Caco-2 (cell line): ENCODE data around the gene BABAM2. TPM values are rescaled to one million over a fixed set of nuclear protein-coding genes. Genes with fewer than 3 reads are reported as not detected.
A peak's percentile ranks its signal among the peaks of the same experiment; 100 is the strongest.

ENCODE experiments used
- BruUV-seq: library from RNA; stranded (reverse); fragments of 400-500 nt; replicated peaks from 2 replicates; lab custom pipeline; 2021; lab: Mats Ljungman, UMichigan
- CTCF ChIA-PET: fragments of 300-600 bp; sonication (Branson Sonifier 250); formaldehyde crosslinking; loops from one replicate; lab custom pipeline; 2022; ENCODE audit warnings: antibody characterized with exemption; lab: Charles Lee
- POLR2A ChIA-PET: fragments of 300-600 bp; sonication (Branson Sonifier 250); formaldehyde crosslinking; loops from one replicate; lab custom pipeline; 2022; ENCODE audit warnings: antibody characterized with exemption; lab: Charles Lee
- DNase-seq, 2 experiments: peaks; one replicate each; pipeline versions ENCODE4 v3.0.0 to v3.0.0-alpha.2; 2020 to 2022
- H3K27me3 ChIP-seq: replicated peaks from 2 replicates; pipeline ENCODE4 v1.6.0; 2011; ENCODE audit warnings: low read length; ENCODE audit not compliant: control insufficient read depth, insufficient read depth
- H3K36me3 ChIP-seq: 2 replicates; pipeline ENCODE4 v1.5.1; 2011; ENCODE audit warnings: low read length; ENCODE audit not compliant: control insufficient read depth, insufficient read depth
- H3K4me1 ChIP-seq: fragments of 250-450 bp; sonication (Bioruptor Pico); 2 replicates; pipeline ENCODE4 v1.5.1; 2020; ENCODE audit warnings: mild to moderate bottlenecking
- H3K4me3 ChIP-seq: 2 replicates; pipeline ENCODE4 v1.5.1; 2011; ENCODE audit warnings: low read depth, mild to moderate bottlenecking, control low read depth, low read length
- H3K9me3 ChIP-seq: fragments of 250-450 bp; sonication (Bioruptor Pico); 2 replicates; pipeline ENCODE4 v1.5.1; 2020; ENCODE audit warnings: mild to moderate bottlenecking, moderate library complexity
- H3K27ac Mint-ChIP-seq: one replicate; pipeline ENCODE4 v1.8.0; 2022; ENCODE audit warnings: mixed read lengths; ENCODE audit not compliant: unreplicated experiment
- H3K27me3 Mint-ChIP-seq: one replicate; pipeline ENCODE4 v1.8.0; 2022; ENCODE audit warnings: mixed read lengths; ENCODE audit not compliant: insufficient read depth, unreplicated experiment
- H3K36me3 Mint-ChIP-seq: one replicate; pipeline ENCODE4 v1.8.0; 2022; ENCODE audit warnings: mild to moderate bottlenecking, mixed read lengths; ENCODE audit not compliant: insufficient read depth, unreplicated experiment
- H3K4me1 Mint-ChIP-seq: one replicate; pipeline ENCODE4 v1.8.0; 2022; ENCODE audit warnings: low read depth, mixed read lengths; ENCODE audit not compliant: unreplicated experiment
- H3K4me3 Mint-ChIP-seq: one replicate; pipeline ENCODE4 v1.8.0; 2022; ENCODE audit warnings: mild to moderate bottlenecking, moderate library complexity, mixed read lengths; ENCODE audit not compliant: unreplicated experiment
- H3K9me3 Mint-ChIP-seq: one replicate; pipeline ENCODE4 v1.8.0; 2022; ENCODE audit warnings: mixed read lengths; ENCODE audit not compliant: unreplicated experiment
- CTCF ChIP-seq, 2 experiments: fragments of 200-600 bp in 1 of 2; IDR thresholded peaks; 1 replicate in 1 of 2; 2 replicates in 1 of 2; pipeline versions ENCODE4 v1.5.1 to v1.8.0; 2011 to 2022; ENCODE audit warnings: antibody characterized with exemption in 1 of 2, control low read depth in 1 of 2, inconsistent platforms in 1 of 2, low read depth in 1 of 2, low read length in 1 of 2, mild to moderate bottlenecking in 1 of 2, moderate library complexity in 1 of 2; ENCODE audit not compliant: insufficient read depth in 1 of 2, severe bottlenecking in 1 of 2, unreplicated experiment in 1 of 2
- intact Hi-C: fragments of 100-400 bp; cut with micrococcal nuclease; formaldehyde crosslinking; loops from one replicate; pipeline ENCODE4 v1.10.0; 2022; ENCODE audit not compliant: unreplicated experiment
- total RNA-seq: library from RNA; stranded (reverse); gene quantifications from 2 replicates; pipeline ENCODE4 v1.2.3, GENCODE V29; 2022

BABAM2 gene
- total RNA-seq, 1 experiment from 2014 or later, result 57.3 TPM

- POLR2A ChIA-PET, result interaction anchor here (0.6 kb wide), 1 partner anchor 373 kb away, joined by 3 read pairs; no protein-coding TSS in a partner anchor
- BruUV-seq, result no TSS peak
- no peaks in the 10 kb centered on the region for H3K27me3 ChIP-seq
- H3K36me3 ChIP-seq, result no peaks in the 10 kb centered on the region
- H3K4me1 ChIP-seq, result peaks cover 19% of the 10 kb centered on the region
- Mint-ChIP-seq H3K36me3 (no peaks in the 10 kb centered on the region), H3K4me1 (peaks cover 7% of the 10 kb centered on the region), H3K27ac (peak overlapping the region; percentile 54), H3K9me3 (no peaks in the 10 kb centered on the region), H3K4me3 (no peak overlapping the region), H3K27me3 (no peaks in the 10 kb centered on the region)
- H3K9me3 ChIP-seq, result no peaks in the 10 kb centered on the region
- no peak for DNase-seq
- no peak for TF ChIP-seq CTCF (IDR thresholded peaks at IDR 0.05; ENCODE audit: insufficient read depth in 1 of 2, low read depth in 1 of 2, low read length in 1 of 2, severe bottlenecking in 1 of 2, unreplicated experiment in 1 of 2)
- CTCF ChIA-PET, result no interaction called here
- H3K4me3 ChIP-seq, result no peak overlapping the region
- intact Hi-C loops, result loop anchor here (1.0 to 10.0 kb wide), 5 partner anchors 50 to 363 kb away; partner anchors contain the start of gene FOSL2
Observed at GRCh38 chr2:28067602-28068001, 177.1 kb downstream of the BABAM2 start.

- no peaks in the 10 kb centered on the region for H3K27me3 Mint-ChIP-seq
- H3K4me3 ChIP-seq, result no peak overlapping the region
- ChIA-PET CTCF (no interaction called here), POLR2A (interaction anchor here (0.6 kb wide), 1 partner anchor 372 kb away, joined by 3 read pairs; no protein-coding TSS in a partner anchor)
- H3K27me3 ChIP-seq, result no peaks in the 10 kb centered on the region
- H3K36me3 ChIP-seq, result no peaks in the 10 kb centered on the region
- H3K9me3 Mint-ChIP-seq, result no peaks in the 10 kb centered on the region
- H3K36me3 Mint-ChIP-seq, result no peaks in the 10 kb centered on the region
- peak in 1 of 2 experiments; percentile 37 for DNase-seq
- no peak overlapping the region for H3K27ac Mint-ChIP-seq
- H3K4me1 Mint-ChIP-seq, result peaks cover 7% of the 10 kb centered on the region
- no peaks in the 10 kb centered on the region for H3K9me3 ChIP-seq
- peaks cover 19% of the 10 kb centered on the region for H3K4me1 ChIP-seq
- H3K4me3 Mint-ChIP-seq, result no peak overlapping the region
- BruUV-seq, result no TSS peak
- intact Hi-C loops, result loop anchor here (1.0 to 10.0 kb wide), 5 partner anchors 49 to 363 kb away; partner anchors contain the start of gene FOSL2
- no peak for TF ChIP-seq CTCF (IDR thresholded peaks at IDR 0.05; ENCODE audit: insufficient read depth in 1 of 2, low read depth in 1 of 2, low read length in 1 of 2, severe bottlenecking in 1 of 2, unreplicated experiment in 1 of 2)
Observed at GRCh38 chr2:28068088-28068487, 177.6 kb downstream of the BABAM2 start.

GRCh38 chr2:28068527-28068926 is 178.0 kb downstream of the BABAM2 start:
- H3K36me3 ChIP-seq, result no peaks in the 10 kb centered on the region
- POLR2A ChIA-PET, result interaction anchor here (0.6 kb wide), 1 partner anchor 372 kb away, joined by 3 read pairs; no protein-coding TSS in a partner anchor
- intact Hi-C loops, result loop anchor here (1.0 to 10.0 kb wide), 5 partner anchors 49 to 364 kb away; partner anchors contain the start of gene FOSL2
- no peak overlapping the region for H3K4me3 ChIP-seq
- H3K4me1 ChIP-seq, result peaks cover 19% of the 10 kb centered on the region
- H3K27ac Mint-ChIP-seq, result no peak overlapping the region
- no peaks in the 10 kb centered on the region for H3K27me3 Mint-ChIP-seq
- H3K36me3 Mint-ChIP-seq, result no peaks in the 10 kb centered on the region
- DNase-seq, result no peak
- CTCF ChIA-PET, result no interaction called here
- no peaks in the 10 kb centered on the region for H3K27me3 ChIP-seq
- BruUV-seq, result no TSS peak
- H3K9me3 Mint-ChIP-seq, result no peaks in the 10 kb centered on the region
- H3K9me3 ChIP-seq, result no peaks in the 10 kb centered on the region
- TF ChIP-seq CTCF (IDR thresholded peaks at IDR 0.05; ENCODE audit: insufficient read depth in 1 of 2, low read depth in 1 of 2, low read length in 1 of 2, severe bottlenecking in 1 of 2, unreplicated experiment in 1 of 2), result no peak
- H3K4me1 Mint-ChIP-seq, result peaks cover 7% of the 10 kb centered on the region
- H3K4me3 Mint-ChIP-seq, result no peak overlapping the region
